HEK293 (cell line): ENCODE data around the gene MIGA1.
A peak's percentile ranks its signal among the peaks of the same experiment; 100 is the strongest.

Experiments used
- CTCF ChIA-PET: fragments of 350-600 bp; formaldehyde crosslinking; extraction: SDS; loops from one replicate; lab custom pipeline; 2021; ENCODE audit warnings: antibody characterized with exemption; lab: Yijun Ruan, JAX
- POLR2A ChIA-PET: fragments of 300-600 bp; formaldehyde crosslinking; extraction: SDS; loops from one replicate; lab custom pipeline; 2020; ENCODE audit warnings: antibody characterized with exemption, inconsistent platforms; lab: Yijun Ruan, JAX
- H3K27ac ChIP-seq: fragments of 200-500 bp; sonication (Bioruptor generic); 2 replicates; pipeline ENCODE4 v1.5.1; 2014; ENCODE audit warnings: low read depth, low read length, control low read depth, inconsistent platforms; ENCODE audit errors: extremely low read depth
- H3K36me3 ChIP-seq, 2 experiments: fragments of 200-500 bp in 1 of 2; sonication (Bioruptor generic) in 1 of 2; 1 replicate in 1 of 2; 2 replicates in 1 of 2; pipeline ENCODE4 v1.5.1; 2014 to 2017; ENCODE audit warnings: inconsistent platforms in 2 of 2, low read length in 2 of 2; ENCODE audit not compliant: control insufficient read depth in 2 of 2, insufficient read depth in 1 of 2
- H3K4me1 ChIP-seq: fragments of 200-500 bp; sonication (Bioruptor generic); 2 replicates; pipeline ENCODE4 v1.5.1; 2014; ENCODE audit warnings: mild to moderate bottlenecking, low read length, inconsistent platforms; ENCODE audit not compliant: control insufficient read depth, insufficient read depth
- H3K4me3 ChIP-seq: 2 replicates; pipeline ENCODE4 v1.5.1; 2011; ENCODE audit warnings: low read depth, mild to moderate bottlenecking, control low read depth, low read length, moderate library complexity
- H3K9me3 ChIP-seq: fragments of 200-500 bp; sonication (Bioruptor generic); 2 replicates; pipeline ENCODE4 v1.5.1; 2014; ENCODE audit warnings: low read depth, low read length, inconsistent platforms; ENCODE audit not compliant: control insufficient read depth, insufficient read depth
- KLF1 ChIP-seq: fragments of 450-650 bp; formaldehyde crosslinking; IDR thresholded peaks from 2 replicates; pipeline ENCODE4 v1.5.1; 2016; ENCODE audit warnings: missing biosample characterization, missing genetic modification characterization
- KLF17 ChIP-seq: fragments of 450-650 bp; formaldehyde crosslinking; IDR thresholded peaks from 2 replicates; pipeline ENCODE4 v1.5.1; 2016; ENCODE audit warnings: missing biosample characterization, missing genetic modification characterization
- MZF1 ChIP-seq: fragments of 450-650 bp; formaldehyde crosslinking; IDR thresholded peaks from 2 replicates; pipeline ENCODE4 v1.5.1; 2017; ENCODE audit warnings: missing biosample characterization, missing genetic modification characterization, borderline replicate concordance
- PRDM6 ChIP-seq: fragments of 450-650 bp; formaldehyde crosslinking; IDR thresholded peaks from 2 replicates; pipeline ENCODE4 v1.5.1; 2017; ENCODE audit warnings: missing biosample characterization, missing genetic modification characterization
- RBAK ChIP-seq: fragments of 450-650 bp; formaldehyde crosslinking; IDR thresholded peaks from 2 replicates; pipeline ENCODE4 v1.5.1; 2016; ENCODE audit warnings: missing biosample characterization, missing genetic modification characterization
- SP3 ChIP-seq: fragments of 450-650 bp; formaldehyde crosslinking; IDR thresholded peaks from 2 replicates; pipeline ENCODE4 v1.5.1; 2016; ENCODE audit warnings: missing biosample characterization, missing genetic modification characterization
- TSHZ1 ChIP-seq: fragments of 450-650 bp; formaldehyde crosslinking; IDR thresholded peaks from 2 replicates; pipeline ENCODE4 v1.5.1; 2016; ENCODE audit warnings: missing biosample characterization, missing genetic modification characterization, borderline replicate concordance
- YY2 ChIP-seq: fragments of 450-650 bp; formaldehyde crosslinking; IDR thresholded peaks from 2 replicates; pipeline ENCODE4 v1.5.1; 2016; ENCODE audit warnings: missing biosample characterization, missing genetic modification characterization
- ZNF121 ChIP-seq: fragments of 450-650 bp; formaldehyde crosslinking; IDR thresholded peaks from 2 replicates; pipeline ENCODE4 v1.5.1; 2016; ENCODE audit warnings: missing biosample characterization, missing genetic modification characterization
- ZNF274 ChIP-seq, 2 experiments: fragments of 200-500 bp in 1 of 2; fragments of 450-650 bp in 1 of 2; sonication (Bioruptor generic) in 1 of 2; formaldehyde crosslinking in 1 of 2; IDR thresholded peaks; 2 replicates each; pipeline versions ENCODE4 v1.5.1 to v1.6.1; 2014 to 2016; ENCODE audit warnings: borderline replicate concordance in 1 of 2, inconsistent platforms in 1 of 2, low read length in 1 of 2, missing biosample characterization in 1 of 2, missing genetic modification characterization in 1 of 2
- ZNF302 ChIP-seq: fragments of 450-650 bp; formaldehyde crosslinking; IDR thresholded peaks from 2 replicates; pipeline ENCODE4 v1.5.1; 2016; ENCODE audit warnings: missing biosample characterization, missing genetic modification characterization, low read depth
- ZNF311 ChIP-seq: fragments of 450-650 bp; formaldehyde crosslinking; IDR thresholded peaks from 2 replicates; pipeline ENCODE4 v1.5.1; 2017; ENCODE audit warnings: missing biosample characterization, missing genetic modification characterization, borderline replicate concordance
- ZNF473 ChIP-seq: fragments of 450-650 bp; formaldehyde crosslinking; IDR thresholded peaks from 2 replicates; pipeline ENCODE4 v1.5.1; 2017; ENCODE audit warnings: missing biosample characterization, missing genetic modification characterization
- ZNF585B ChIP-seq: fragments of 450-650 bp; formaldehyde crosslinking; IDR thresholded peaks from 2 replicates; pipeline ENCODE4 v1.5.1; 2016; ENCODE audit warnings: missing biosample characterization, missing genetic modification characterization
- ZNF621 ChIP-seq: fragments of 450-650 bp; formaldehyde crosslinking; IDR thresholded peaks from 2 replicates; pipeline ENCODE4 v1.5.1; 2017; ENCODE audit warnings: missing biosample characterization, missing genetic modification characterization
- ZNF629 ChIP-seq: fragments of 450-650 bp; formaldehyde crosslinking; IDR thresholded peaks from 2 replicates; pipeline ENCODE4 v1.5.1; 2017; ENCODE audit warnings: missing biosample characterization, missing genetic modification characterization
- ZNF660 ChIP-seq: fragments of 450-650 bp; IDR thresholded peaks from 2 replicates; pipeline ENCODE4 v1.5.1; 2018; ENCODE audit warnings: missing biosample characterization, mild to moderate bottlenecking, missing genetic modification characterization
- ZNF677 ChIP-seq: fragments of 450-650 bp; IDR thresholded peaks from 2 replicates; pipeline ENCODE4 v1.5.0; 2018; ENCODE audit warnings: missing biosample characterization, mild to moderate bottlenecking, missing genetic modification characterization, moderate library complexity
- ZNF785 ChIP-seq: fragments of 450-650 bp; formaldehyde crosslinking; IDR thresholded peaks from 2 replicates; pipeline ENCODE4 v1.5.1; 2016; ENCODE audit warnings: missing biosample characterization, missing genetic modification characterization
- ZNF792 ChIP-seq: fragments of 450-650 bp; formaldehyde crosslinking; IDR thresholded peaks from 2 replicates; pipeline ENCODE4 v1.5.1; 2016; ENCODE audit warnings: missing biosample characterization, missing genetic modification characterization
- ZNF830 ChIP-seq: fragments of 450-650 bp; IDR thresholded peaks from 2 replicates; pipeline ENCODE4 v1.5.0; 2018; ENCODE audit warnings: missing biosample characterization, missing genetic modification characterization, low read depth, mild to moderate bottlenecking, moderate library complexity
- ZSCAN18 ChIP-seq: fragments of 450-650 bp; formaldehyde crosslinking; IDR thresholded peaks from 2 replicates; pipeline ENCODE4 v1.5.1; 2016; ENCODE audit warnings: missing biosample characterization, missing genetic modification characterization
- TF ChIP-seq, protein P1 (sequence below): fragments of 450-650 bp; IDR thresholded peaks from 2 replicates; pipeline ENCODE4 v1.5.1; 2018; ENCODE audit warnings: missing biosample characterization, mild to moderate bottlenecking, missing genetic modification characterization
- TF ChIP-seq, protein P2 (sequence below): fragments of 450-650 bp; formaldehyde crosslinking; IDR thresholded peaks from 2 replicates; pipeline ENCODE4 v1.5.1; 2017; ENCODE audit warnings: missing biosample characterization, missing genetic modification characterization
- TF ChIP-seq, protein P3 (sequence below): fragments of 450-650 bp; formaldehyde crosslinking; IDR thresholded peaks from 2 replicates; pipeline ENCODE4 v1.5.1; 2016; ENCODE audit warnings: missing biosample characterization, missing genetic modification characterization

The MIGA1 gene

DNA sequence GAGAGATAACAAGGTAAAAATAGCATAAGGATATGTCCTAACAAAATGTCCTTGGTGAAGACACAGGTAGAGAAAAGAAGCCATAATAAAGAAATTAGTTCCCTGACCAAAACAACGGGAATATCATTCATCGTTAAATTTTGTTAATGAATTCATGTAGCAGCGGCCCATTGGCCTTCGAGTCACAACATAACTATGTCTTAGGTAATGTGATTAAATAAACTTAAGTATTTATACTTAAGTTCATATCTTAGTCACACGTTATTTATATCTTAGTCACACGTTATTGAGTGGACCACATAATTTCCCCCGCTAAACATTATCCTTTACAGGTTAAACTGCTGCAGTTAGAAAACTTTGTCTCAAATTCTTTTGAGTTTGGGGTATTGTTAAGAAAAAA lies 110.2 kb downstream of the MIGA1 start:
- ChIA-PET POLR2A (interaction anchor here (0.6 kb wide), 1 partner anchor 21 kb away, joined by 3 read pairs; no protein-coding TSS in a partner anchor), CTCF (no interaction called here)
- Histone ChIP-seq H3K27ac (peak overlapping the region; percentile 20; the same call in 1 of the 2 replicates), H3K9me3 (no peaks in the 10 kb centered on the region), H3K4me1 (0 out of 2 replicates have a peak, but pooled peaks cover 3% of the 10 kb centered on the region), H3K4me3 (peak overlapping the region; percentile 96), H3K36me3 (no peaks in the 10 kb centered on the region)
- TF ChIP-seq ZNF302 (tag by site-specific recombination) (no peak), ZNF621 (tag by site-specific recombination) (no peak), PRDM6 (tag by site-specific recombination) (peak; percentile 52; the same call in 1 of the 2 replicates), TSHZ1 (tag by site-specific recombination) (no peak), ZNF473 (tag by site-specific recombination) (no peak), RBAK (no peak), YY2 (no peak), ZSCAN18 (tag by site-specific recombination) (no peak), ZNF585B (no peak), KLF17 (no peak), ZNF660 (tag by site-specific recombination) (0 out of 2 replicates have a peak, but pooled peaks have one; percentile 21), ZNF830 (no peak), ZNF785 (tag by site-specific recombination) (no peak), ZNF274 (IDR thresholded peaks at IDR 0.05; ENCODE audit: low read length) (no peak), ZNF274 (tag by site-specific recombination; IDR thresholded peaks at IDR 0.05; ENCODE audit: borderline replicate concordance) (no peak), KLF1 (no peak), SP3 (tag by site-specific recombination) (no peak), ZNF792 (tag by site-specific recombination) (no peak), MZF1 (tag by site-specific recombination) (no peak), ZNF121 (no peak), ZNF629 (0 out of 2 replicates have a peak, but pooled peaks have one; percentile 23), ZNF311 (tag by site-specific recombination) (no peak), ZNF677 (no peak)
- TF ChIP-seq, protein P1, sequence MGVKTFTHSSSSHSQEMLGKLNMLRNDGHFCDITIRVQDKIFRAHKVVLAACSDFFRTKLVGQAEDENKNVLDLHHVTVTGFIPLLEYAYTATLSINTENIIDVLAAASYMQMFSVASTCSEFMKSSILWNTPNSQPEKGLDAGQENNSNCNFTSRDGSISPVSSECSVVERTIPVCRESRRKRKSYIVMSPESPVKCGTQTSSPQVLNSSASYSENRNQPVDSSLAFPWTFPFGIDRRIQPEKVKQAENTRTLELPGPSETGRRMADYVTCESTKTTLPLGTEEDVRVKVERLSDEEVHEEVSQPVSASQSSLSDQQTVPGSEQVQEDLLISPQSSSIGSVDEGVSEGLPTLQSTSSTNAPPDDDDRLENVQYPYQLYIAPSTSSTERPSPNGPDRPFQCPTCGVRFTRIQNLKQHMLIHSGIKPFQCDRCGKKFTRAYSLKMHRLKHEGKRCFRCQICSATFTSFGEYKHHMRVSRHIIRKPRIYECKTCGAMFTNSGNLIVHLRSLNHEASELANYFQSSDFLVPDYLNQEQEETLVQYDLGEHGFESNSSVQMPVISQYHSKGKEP (tag by site-specific recombination): no peak
- TF ChIP-seq, protein P2, sequence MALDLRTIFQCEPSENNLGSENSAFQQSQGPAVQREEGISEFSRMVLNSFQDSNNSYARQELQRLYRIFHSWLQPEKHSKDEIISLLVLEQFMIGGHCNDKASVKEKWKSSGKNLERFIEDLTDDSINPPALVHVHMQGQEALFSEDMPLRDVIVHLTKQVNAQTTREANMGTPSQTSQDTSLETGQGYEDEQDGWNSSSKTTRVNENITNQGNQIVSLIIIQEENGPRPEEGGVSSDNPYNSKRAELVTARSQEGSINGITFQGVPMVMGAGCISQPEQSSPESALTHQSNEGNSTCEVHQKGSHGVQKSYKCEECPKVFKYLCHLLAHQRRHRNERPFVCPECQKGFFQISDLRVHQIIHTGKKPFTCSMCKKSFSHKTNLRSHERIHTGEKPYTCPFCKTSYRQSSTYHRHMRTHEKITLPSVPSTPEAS: no peak
- TF ChIP-seq, protein P3, sequence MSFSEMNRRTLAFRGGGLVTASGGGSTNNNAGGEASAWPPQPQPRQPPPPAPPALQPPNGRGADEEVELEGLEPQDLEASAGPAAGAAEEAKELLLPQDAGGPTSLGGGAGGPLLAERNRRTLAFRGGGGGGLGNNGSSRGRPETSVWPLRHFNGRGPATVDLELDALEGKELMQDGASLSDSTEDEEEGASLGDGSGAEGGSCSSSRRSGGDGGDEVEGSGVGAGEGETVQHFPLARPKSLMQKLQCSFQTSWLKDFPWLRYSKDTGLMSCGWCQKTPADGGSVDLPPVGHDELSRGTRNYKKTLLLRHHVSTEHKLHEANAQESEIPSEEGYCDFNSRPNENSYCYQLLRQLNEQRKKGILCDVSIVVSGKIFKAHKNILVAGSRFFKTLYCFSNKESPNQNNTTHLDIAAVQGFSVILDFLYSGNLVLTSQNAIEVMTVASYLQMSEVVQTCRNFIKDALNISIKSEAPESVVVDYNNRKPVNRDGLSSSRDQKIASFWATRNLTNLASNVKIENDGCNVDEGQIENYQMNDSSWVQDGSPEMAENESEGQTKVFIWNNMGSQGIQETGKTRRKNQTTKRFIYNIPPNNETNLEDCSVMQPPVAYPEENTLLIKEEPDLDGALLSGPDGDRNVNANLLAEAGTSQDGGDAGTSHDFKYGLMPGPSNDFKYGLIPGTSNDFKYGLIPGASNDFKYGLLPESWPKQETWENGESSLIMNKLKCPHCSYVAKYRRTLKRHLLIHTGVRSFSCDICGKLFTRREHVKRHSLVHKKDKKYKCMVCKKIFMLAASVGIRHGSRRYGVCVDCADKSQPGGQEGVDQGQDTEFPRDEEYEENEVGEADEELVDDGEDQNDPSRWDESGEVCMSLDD: no peak
